Stimulated activated CD4-positive, alpha-beta T cell treated with anti-CD3 and anti-CD28 coated beads, Interleukin-12 subunit alpha, Interleukin-12 subunit beta, amount 100 ng/mL, for 24 hours (primary cell): ENCODE data around the gene NUAK1.
"Not testable (repeated sequence)": the region's sequence is repeated elsewhere in the genome, so short reads cannot be mapped to it uniquely, and the experiment has no call there.

Source experiments
- DNase-seq, 2 experiments: peaks; one replicate each; pipeline ENCODE4 v3.0.0-alpha.2; 2020; ENCODE audit warnings: low read depth in 2 of 2

The NUAK1 gene

DNA sequence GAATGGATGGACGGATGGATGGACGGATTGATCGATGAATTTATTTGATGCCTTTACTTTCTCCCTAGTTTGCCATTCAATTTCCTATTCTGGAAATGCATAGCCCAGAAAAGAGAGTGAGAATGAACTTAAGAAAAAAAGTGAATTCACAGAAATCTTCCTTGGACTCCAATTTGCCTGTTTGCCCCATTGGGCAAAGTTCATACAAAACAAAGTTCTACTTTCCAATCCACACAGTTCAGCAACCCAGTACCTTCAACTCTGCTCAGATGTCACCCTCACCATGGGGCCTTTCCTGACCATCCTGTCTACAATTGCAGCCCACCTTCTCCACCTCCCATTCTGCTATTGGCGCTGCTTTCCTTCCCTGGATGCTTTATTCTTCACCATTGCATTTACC, 8.2 kb upstream of the NUAK1 start:
- no peak for DNase-seq

DNA sequence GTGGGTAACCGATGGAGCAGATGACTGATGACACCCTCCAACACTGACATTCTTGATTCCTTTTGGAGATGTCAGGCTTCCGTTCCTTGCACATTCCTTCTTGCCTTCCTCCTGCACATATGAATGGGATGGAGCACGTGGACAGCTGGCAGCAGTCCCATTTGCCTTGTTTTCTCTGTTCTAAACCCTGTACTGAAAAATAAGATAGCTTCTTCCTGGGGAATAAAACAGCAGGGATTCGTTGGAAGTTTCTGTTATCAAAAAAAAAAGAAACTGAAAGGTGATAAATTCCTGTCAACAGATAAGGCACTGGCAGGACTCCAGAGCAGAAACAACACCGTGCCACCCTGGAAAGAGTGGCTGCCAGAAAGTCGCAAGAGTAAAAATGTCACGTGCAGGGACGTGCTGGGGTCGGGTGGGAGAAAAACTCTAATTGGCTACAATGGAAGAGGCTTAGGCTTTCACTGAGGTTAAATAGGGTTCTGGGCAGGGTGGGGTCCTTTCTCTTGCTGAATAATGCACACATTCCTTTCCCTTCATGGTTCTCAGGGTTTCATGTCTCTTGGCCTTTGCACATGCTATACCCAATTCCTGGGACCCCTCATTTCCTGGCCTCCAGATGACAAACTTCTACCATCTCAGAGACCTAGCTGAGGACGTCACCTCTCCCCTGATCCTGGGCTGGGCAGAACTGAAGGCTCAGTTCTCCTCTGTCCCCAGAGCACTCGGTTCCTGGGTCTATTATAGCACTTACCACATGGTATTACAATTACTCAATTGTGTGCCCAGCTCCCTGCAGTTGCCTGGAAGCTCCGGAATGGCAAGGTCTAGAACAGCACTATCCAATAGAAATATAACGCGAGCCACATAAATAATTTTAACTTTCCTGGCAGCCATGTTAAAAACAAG, 7.0 kb upstream of the NUAK1 start:
- no peak for DNase-seq

DNA sequence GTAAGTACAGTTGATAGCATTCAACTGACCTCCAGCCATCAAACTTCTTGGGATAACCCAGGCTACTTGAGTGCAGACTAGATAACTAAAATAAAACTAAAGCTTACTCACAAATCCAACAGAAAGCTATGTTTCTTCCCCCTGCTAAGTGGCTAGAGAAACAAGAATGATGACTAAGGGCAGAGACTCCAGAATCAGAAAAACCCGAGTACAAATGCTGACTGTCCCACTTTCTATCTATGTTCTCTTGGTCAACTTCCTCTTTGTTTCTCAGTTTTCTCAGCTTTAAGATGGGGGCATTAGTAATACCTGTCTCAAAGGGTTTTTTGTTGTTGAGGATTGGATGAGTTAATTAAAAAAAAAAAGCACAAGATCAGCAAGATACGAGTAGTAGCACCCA, 6.1 kb upstream of the NUAK1 start:
- no peak for DNase-seq

DNA sequence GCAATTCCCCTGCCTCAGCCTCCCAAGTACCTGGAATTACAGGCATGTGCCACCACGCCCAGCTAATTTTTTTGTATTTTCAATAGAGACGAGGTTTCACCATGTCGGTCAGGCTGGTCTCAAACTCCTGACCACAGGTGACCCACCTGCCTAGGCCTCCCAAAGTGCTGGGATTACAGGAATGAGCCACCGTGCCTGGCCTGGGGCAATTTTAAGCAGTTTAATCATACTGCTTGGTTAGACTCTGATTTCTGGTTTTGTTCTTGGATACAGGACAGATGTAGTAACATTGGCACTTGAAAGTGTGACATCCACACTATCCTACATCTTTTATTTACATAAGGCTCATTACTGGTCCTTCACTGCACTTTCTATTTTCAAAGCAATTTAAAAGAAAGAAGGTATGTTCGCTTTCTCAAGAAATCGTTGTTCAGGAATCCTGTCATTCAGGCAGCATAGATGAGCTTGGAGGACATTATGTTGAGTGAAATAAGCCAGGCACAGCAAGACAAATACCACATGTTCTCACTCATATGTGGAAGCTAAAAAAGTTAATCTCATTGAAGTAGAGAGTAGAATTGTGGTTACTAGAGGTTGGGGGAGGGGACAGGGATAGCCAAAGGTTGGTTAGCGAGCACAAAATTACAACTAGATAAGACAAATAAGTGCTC, 4.0 kb upstream of the NUAK1 start:
- DNase-seq = no peak

DNA sequence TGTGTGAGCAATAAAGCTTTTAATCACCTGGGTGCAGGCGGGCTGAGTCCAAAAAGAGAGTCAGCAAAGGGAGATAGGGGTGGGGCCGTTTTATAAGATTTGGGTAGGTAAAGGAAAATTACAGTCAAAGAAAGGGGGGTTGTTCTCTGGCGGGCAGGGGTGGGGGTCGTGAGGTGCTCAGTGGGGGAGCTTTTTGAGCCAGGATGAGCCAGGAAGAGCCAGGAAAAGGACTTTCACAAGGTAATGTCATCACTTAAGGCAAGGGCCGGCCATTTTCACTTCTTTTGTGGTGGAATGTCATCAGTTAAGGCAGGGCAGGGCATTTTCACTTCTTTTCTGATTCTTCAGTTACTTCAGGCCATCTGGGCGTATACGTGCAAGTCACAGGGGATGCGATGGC, 3.2 kb upstream of the NUAK1 start:
- not testable (repeated sequence) for DNase-seq

DNA sequence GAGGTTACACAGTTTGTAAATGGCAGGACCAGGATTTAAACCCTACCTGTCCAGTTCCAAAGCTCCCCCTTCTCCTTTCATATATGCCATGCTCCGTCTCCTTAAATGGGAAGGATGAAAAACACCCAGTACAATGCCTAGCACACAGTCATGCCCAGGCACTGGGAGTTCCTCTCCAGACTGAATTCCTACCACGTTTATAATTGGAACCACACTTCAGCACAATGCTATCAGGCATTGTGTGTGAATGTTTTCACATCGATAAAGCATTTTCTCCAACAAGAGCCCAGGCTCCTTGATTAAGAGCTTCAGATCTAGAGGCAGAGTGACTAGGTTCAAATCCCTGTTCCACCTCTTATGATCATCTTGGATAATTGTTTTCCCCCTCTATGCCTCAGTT, 2.7 kb upstream of the NUAK1 start:
- no peak for DNase-seq

DNA sequence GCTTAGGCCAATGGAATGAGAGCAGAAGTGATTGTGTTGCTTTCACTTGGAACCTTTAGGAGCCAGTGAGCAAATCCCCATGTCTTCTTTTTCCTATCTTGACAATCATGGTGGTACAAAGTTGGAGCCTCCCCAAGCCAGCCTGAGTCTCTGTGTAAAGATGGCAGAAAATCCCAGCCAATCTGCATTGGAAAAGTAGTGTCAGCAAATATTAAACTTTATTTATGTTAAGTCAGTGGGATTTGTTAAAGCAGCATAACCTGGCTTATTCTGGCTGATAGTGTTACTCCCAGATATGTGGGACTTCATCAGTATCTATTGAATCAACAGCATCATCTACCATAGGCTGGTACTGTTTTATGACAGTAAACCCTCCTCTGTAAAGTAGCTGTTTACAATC, 2.2 kb upstream of the NUAK1 start:
- DNase-seq = no peak

DNA sequence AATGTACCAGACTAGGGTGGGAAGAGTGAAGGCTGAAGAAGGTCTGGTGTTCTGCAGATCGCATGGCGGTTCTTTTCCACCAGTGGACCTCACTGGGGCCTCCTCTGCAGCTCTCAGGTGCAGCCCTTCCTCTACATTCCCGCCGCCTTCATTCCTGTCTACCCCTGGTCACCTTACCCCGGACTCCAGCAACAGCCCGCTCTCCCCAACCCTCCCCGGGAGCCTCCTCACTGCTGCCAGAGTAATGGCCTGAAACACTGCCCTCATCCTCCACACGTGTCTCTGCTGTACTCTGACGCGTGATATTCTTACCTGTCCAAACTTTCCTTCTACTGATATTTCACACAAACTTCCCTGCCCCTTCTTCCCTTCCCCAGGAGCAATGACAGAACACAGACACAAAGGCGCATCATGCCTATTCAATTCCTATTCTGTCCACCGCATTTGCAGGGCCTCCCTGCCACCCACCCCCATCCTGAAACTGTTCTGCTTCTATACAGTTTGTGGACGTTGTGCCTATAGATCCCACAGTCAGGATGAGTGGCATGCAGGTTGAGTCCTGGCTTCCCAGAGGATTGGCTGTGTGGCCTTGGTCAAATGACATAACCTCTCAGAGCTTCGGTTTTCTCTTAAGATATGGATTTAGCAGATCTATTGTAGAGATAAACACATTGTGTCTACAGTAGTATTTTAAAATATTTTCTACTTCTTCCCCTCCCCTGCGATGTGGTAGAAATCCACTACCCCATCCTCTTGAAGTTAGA, 1.7 kb upstream of the NUAK1 start:
- no peak for DNase-seq

DNA sequence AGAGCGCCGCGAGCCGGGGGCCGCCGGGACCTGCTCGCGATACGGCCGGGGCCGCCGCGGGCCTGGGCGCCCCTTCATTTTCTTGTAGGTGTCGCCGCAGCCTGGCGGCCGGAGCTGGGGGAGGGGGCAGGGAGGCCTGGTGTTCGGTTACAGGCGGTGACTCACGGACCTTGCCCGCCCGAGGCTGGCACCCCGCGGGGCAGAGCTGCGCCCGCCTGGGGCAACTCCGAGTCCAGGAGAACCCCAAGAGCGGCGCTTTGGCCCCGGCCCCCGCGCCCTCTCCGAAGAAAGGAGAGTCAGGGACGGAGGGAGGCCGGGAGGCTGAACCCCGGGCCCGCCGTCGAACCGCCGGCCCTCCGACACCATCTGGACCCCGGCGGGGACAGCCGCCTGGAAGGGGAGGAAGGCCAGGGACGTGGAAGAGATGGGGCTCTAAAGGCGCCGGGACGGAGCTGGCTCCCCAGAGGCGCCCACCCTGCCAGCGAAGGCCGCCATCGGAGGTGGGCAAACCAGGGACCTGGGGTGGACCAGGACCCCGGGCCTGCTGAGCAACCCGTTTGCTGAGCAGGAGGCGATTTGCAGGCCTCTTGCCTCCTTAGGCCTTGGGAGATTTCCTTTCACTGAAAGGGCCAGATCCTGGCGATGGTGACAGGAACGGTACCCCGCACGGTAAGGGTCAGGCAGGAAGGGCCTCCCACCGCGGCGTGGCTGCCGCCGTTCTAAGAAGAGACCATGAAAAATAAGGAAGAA, 843 bp upstream of the NUAK1 start:
- no peak for DNase-seq

DNA sequence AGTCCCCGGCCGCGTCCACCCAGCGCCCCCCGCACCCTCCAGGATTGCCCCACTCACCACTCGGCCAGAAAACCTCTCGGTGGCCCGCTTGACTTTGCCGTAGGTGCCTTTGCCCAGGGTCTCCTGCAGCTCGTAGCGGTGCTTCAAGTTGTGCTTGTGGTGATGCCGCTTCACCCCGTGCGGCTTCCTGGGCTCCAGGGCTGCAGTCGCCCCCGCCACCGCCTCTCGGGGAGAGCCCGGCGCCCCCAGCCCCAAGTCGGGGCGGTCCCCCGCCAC, 459 bp downstream of the NUAK1 start:
- DNase-seq = no peak

DNA sequence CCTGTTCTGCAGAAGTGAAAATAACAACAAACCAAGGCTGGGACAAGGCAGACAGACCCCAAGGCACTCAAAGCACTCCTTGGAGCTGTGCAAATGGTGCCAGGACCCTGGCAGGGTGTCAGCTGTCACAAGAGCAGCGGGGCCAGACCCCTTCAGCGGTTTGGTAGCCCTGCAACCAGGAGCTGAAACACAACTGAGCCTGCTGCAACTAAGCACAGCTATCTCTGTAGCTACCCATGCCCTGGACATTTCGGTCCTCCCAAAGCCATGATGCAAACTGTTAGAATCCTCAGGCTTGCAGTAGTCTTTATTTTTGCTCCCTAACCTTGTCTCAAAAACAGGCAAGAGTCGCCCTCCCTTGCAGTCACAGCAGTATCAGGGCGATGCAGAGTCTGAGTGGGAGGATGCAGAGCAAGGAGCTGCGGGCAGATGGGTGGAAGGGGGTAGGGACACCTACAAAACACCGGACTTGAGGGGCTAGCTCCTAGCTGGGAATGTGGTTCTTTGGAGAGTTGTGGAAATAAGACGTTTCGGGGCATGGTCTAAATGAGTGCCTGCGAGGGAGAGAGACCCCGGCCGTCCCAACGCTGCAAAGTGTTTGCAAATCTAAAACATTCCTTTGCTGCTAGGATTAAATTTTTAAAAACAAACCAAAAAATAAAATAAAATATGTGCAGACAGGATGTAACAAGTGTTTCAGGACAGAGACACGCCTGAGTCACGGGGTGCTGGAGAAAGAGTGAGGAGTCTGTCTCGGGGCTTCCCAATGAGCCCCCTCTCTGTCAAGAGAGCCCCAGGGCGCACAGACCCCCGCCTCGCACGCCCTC, 1.0 kb downstream of the NUAK1 start:
- no peak for DNase-seq

DNA sequence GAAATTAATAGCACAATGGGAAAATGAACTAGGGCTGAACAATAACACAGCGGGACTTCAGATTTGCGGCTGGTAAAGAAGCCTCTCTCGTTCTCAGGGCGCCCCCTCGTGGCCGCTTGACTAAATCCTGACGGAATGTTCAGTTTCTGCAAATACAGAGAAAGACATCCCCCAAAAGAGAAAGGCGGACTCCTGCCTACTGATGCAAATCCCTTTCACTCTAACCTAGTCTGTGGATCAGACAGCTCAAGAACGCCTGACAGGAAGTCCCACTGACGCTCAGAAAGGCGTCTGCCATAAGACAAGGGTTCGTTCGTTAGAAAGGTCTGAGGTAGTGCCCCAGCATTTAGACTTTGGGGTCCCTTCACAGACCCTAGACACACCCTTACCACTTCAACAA, 2.5 kb downstream of the NUAK1 start:
- peak; percentile 28 to 78 for DNase-seq

DNA sequence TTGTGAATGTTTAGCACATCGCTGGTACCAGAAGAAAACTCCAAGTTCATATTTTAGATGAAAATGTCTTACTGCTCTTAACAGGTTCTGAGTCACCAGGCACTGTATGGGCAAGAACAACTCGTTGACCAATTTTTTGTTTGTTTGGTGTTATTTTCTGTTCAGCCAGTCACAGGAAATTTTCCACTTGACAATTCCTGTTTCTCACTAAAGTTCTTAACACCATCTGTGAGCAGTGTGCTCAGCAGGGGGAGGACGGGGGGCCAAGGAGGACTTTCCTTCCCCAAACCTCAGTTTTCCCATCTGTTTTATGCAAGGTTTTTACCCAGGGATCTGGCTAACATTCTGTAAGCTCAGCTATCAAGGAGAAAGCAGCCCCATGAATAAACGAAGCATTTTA, 3.0 kb downstream of the NUAK1 start:
- DNase-seq = no peak

DNA sequence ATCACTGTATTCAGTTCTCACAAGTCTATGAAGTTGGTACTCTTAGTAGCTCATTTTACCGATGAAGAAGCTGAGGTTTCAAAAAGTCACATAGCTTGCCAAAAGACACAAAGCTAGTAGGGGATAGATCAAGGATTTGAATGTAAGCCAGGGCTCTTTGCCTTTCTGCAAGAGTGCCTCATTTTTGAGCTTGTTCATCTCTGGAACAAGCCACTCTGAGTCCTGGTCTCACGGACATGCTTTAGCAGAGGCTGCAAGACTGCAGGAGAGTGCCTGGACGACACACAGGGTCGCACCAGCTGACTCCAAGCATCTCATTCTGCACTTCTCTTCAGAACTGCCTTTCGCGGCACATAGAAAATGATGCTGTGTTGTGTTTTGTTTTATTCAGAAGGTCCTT, 3.7 kb downstream of the NUAK1 start:
- DNase-seq = no peak

DNA sequence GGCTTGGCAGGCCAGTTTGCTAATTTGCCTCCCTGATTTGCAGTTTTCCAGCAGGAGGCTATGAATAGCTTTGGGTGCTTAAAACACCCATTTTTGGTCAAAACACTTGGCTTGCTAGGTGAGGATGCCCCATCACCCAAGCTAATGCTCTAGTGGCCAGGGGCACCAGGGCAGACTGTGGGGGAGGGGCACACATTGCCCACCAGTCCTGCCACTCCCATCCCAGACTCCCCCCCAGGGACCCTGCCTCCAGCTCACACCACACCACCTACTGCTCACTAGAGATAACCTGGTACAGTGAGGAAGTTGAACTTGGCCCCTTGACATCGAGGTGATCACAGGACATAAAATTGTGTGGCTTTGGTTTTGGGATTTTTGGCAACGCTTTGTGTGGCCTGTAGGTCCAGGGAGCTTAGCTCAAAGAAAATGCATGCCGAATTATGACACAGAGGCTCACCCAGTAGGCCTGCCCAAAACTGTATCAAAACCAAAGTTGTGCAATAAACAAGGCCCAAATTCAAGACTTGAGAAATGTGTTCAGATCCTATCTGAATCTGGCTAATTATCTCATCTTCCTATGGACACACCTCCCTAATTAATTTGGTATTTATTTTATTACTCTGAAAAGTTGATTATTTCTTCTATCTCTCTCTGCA, 4.3 kb downstream of the NUAK1 start:
- no peak for DNase-seq

DNA sequence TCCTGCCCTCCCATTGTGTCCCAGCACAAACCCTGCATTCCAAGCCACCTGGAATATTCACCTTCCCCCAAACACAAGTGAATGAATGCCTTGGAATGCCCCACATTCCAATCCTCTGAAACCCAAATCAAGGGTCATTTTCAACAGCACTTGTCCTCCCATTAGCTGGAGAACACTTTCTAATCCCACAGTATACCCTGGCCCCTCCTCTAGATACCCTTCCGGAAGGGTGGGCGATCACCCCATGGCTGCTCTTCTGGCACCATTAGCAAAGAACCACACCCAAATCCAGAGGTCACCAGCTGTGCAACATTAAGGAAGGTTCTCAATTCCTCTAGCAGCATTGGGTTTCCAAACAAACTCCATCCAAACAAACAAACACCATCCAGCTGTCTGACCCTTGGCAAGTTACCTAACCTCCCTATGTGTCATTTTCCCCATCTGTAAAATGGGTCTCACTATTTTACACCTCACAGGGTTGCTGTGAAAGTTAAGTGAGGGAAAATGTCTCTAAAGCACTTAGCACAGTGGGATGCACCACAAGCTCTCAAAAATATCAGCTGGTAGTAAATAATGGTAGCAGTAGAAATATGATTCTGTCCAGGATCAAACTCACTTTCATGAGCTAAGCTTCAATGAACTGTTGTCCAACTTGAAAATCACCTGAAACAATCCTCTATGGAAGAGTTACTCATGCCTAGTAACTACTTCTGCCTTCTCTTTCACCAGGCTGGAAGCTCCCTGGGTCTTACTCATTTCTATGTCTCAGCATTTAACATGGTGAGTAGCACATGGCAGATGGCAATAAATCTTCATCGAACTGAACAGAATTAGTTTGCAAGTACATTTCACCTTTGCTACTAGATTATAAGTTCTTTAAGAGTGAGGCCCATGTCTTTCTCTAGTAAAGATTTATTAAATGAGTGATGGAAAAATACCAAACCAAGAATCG, 5.3 kb downstream of the NUAK1 start:
- no peak for DNase-seq

DNA sequence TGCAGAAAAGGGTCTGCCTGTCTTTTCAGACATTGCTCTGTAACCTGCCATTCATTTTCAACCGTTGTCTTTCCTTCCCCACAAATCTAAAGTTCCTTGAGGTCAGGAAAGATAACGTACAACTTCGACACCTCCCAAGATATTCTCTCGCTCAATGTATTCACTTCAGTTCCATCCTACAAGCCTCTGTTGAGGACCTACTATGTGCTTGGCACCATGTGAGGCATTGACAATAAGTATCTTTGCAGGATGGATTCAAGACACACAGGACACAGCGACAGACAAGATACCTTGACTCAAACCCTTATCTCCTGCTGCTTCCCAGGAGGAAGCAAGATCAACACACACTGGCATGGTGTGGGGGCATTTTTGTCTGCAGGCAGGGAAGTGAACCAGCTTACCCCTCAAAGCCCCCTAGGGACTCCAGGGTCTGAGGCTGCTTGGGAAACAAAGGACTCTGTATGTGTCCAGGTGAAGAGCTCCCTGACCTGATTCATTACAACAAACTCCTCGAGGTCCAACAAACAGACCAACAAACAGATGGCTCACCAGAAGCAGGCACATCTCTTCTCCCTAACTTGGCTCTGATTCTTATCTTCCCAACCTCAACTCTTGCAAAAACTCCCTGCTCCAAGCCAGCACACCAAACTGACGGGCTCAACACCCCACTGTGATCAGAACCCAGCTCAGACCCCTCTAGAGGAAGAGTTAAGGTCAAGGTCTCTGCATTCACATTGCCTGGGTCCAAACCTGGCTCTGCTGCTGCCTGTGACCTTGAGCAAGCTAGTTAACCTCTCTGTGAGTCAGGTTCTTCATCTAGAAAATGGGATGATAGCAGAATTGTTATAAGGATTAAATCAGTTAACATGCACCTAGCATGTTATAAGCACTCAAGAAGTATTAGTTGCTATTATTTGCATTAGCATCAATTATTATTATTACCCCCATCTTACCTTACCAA, 6.3 kb downstream of the NUAK1 start:
- DNase-seq = no peak

DNA sequence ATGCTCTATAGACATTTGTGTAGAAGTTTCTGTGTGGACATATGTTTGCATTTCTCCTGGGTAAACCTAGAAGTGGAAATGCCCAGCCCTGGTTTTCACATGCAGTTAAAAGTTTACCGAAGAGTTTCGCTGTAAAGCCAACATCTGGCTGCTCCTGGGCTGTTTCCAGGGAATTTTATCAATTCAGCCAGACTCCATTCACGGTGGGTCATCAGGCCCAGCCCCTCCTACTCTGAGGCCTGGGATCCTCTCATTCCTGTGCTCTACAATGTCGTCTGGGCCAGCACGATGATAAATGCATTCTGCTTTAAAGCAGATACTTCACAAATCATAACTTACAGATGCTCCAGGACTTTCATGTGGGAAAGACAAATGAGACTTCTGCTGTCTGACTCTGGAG, 7.1 kb downstream of the NUAK1 start:
- no peak for DNase-seq
